Neuronal stem cell (in vitro differentiated cells): ENCODE results near the gene SLC25A22. TPM values are rescaled to one million over a fixed set of nuclear protein-coding genes. Genes with fewer than 3 reads are reported as not detected.

Source experiments
- DNase-seq: peaks from one replicate; pipeline ENCODE4 v3.0.0-alpha.2; 2013; ENCODE audit warnings: low spot score
- H2AFZ ChIP-seq: one replicate; pipeline ENCODE4 v1.6.1; 2013; ENCODE audit warnings: mild to moderate bottlenecking, low read length, inconsistent platforms
- H2AK5ac ChIP-seq: 2 replicates; pipeline ENCODE4 v1.6.1; 2013; ENCODE audit warnings: low read depth, mild to moderate bottlenecking, inconsistent platforms, low read length, moderate library complexity, mixed read lengths
- H2BK120ac ChIP-seq: 2 replicates; pipeline ENCODE4 v1.6.1; 2013; ENCODE audit warnings: low read depth, mild to moderate bottlenecking, inconsistent platforms, low read length, moderate library complexity, mixed read lengths
- H2BK12ac ChIP-seq: one replicate; pipeline ENCODE4 v1.6.1; 2013; ENCODE audit warnings: low read length, inconsistent platforms
- H2BK15ac ChIP-seq: 2 replicates; pipeline ENCODE4 v1.6.1; 2013; ENCODE audit warnings: mild to moderate bottlenecking, low read length, inconsistent platforms, mixed read lengths
- H2BK5ac ChIP-seq: one replicate; pipeline ENCODE4 v1.6.1; 2013; ENCODE audit warnings: inconsistent platforms, mild to moderate bottlenecking, low read length, moderate library complexity
- H3K14ac ChIP-seq: one replicate; pipeline ENCODE4 v1.6.1; 2013; ENCODE audit warnings: low read length, inconsistent platforms
- H3K18ac ChIP-seq: 2 replicates; pipeline ENCODE4 v1.6.1; 2013; ENCODE audit warnings: low read length, inconsistent platforms
- H3K23ac ChIP-seq: 2 replicates; pipeline ENCODE4 v1.6.1; 2013; ENCODE audit warnings: low read depth, mild to moderate bottlenecking, mixed read lengths, low read length, inconsistent platforms; ENCODE audit not compliant: poor library complexity
- H3K27ac ChIP-seq: replicated peaks from 3 replicates; pipeline ENCODE4 v1.5.1; 2013; ENCODE audit warnings: low read length, inconsistent platforms
- H3K27me3 ChIP-seq, 3 experiments: 2 replicates each; pipeline ENCODE4 v1.6.1; 2013; ENCODE audit warnings: low read length in 3 of 3, mild to moderate bottlenecking in 2 of 3, inconsistent platforms in 1 of 3, low read depth in 1 of 3, mixed read lengths in 1 of 3, moderate library complexity in 1 of 3; ENCODE audit not compliant: control insufficient read depth in 3 of 3, insufficient read depth in 3 of 3
- H3K36me3 ChIP-seq, 2 donors: replicated peaks in 1 of 2; 2 replicates each; pipeline ENCODE4 v1.6.1; 2013; ENCODE audit warnings: low read length in 2 of 2; ENCODE audit not compliant: control insufficient read depth in 2 of 2, insufficient read depth in 2 of 2
- H3K4ac ChIP-seq: 2 replicates; pipeline ENCODE4 v1.6.1; 2013; ENCODE audit warnings: inconsistent platforms, mild to moderate bottlenecking, low read length, moderate library complexity
- H3K4me1 ChIP-seq, 2 donors: 1 replicate in 1 of 2; 2 replicates in 1 of 2; pipeline ENCODE4 v1.6.1; 2013; ENCODE audit warnings: low read length in 2 of 2, low read depth in 1 of 2; ENCODE audit not compliant: control insufficient read depth in 2 of 2, insufficient read depth in 1 of 2
- H3K4me2 ChIP-seq: one replicate; pipeline ENCODE4 v1.6.1; 2013; ENCODE audit warnings: mild to moderate bottlenecking, low read length, inconsistent platforms; ENCODE audit not compliant: insufficient read depth, poor library complexity, severe bottlenecking
- H3K4me3 ChIP-seq, 2 donors: 2 replicates each; pipeline ENCODE4 v1.5.1; 2013; ENCODE audit warnings: low read length in 2 of 2, mild to moderate bottlenecking in 2 of 2, inconsistent platforms in 1 of 2, moderate library complexity in 1 of 2
- H3K79me1 ChIP-seq: one replicate; pipeline ENCODE4 v1.6.1; 2013; ENCODE audit warnings: low read depth, mild to moderate bottlenecking, inconsistent platforms, low read length, moderate library complexity
- H3K9ac ChIP-seq: one replicate; pipeline ENCODE4 v1.6.1; 2013; ENCODE audit warnings: mild to moderate bottlenecking, low read depth, low read length, inconsistent platforms; ENCODE audit not compliant: poor library complexity
- H3K9me3 ChIP-seq, 2 donors: replicated peaks in 1 of 2; 2 replicates each; pipeline versions ENCODE3 to v1.6.1; 2013; ENCODE audit warnings: low read length in 2 of 2, mild to moderate bottlenecking in 2 of 2, inconsistent platforms in 1 of 2, low read depth in 1 of 2, mixed read lengths in 1 of 2, moderate library complexity in 1 of 2; ENCODE audit not compliant: control insufficient read depth in 2 of 2, insufficient read depth in 1 of 2
- H4K8ac ChIP-seq: one replicate; pipeline ENCODE4 v1.6.1; 2013; ENCODE audit warnings: low read depth, mild to moderate bottlenecking, inconsistent platforms, low read length, moderate library complexity
- H4K91ac ChIP-seq: one replicate; pipeline ENCODE4 v1.6.1; 2013; ENCODE audit warnings: low read length, low read depth, mild to moderate bottlenecking, inconsistent platforms; ENCODE audit not compliant: poor library complexity
- WGBS, 2 donors: extraction: QIAGEN DNeasy Blood & Tissue Kit; methylation state at CpG; one replicate each; pipeline ENCODE4 v1.1.7; 2013; ENCODE audit warnings: missing lambda C conversion rate in 2 of 2, mixed read lengths in 1 of 2; ENCODE audit not compliant: insufficient read length in 2 of 2, insufficient replicate concordance in 1 of 2; ENCODE audit errors: extremely low coverage in 2 of 2; 5-methylcytosine and 5-hydroxymethylcytosine counted together
- small RNA-seq: library from polyadenylated mRNA; stranded (forward); fragments of <200 nt; extraction: miRNeasy Mini kit (QIAGEN cat#:217004); gene quantifications from one replicate; pipeline ENCODE3, GENCODE V24; 2013; ENCODE audit not compliant: insufficient read depth

Gene SLC25A22

DNA sequence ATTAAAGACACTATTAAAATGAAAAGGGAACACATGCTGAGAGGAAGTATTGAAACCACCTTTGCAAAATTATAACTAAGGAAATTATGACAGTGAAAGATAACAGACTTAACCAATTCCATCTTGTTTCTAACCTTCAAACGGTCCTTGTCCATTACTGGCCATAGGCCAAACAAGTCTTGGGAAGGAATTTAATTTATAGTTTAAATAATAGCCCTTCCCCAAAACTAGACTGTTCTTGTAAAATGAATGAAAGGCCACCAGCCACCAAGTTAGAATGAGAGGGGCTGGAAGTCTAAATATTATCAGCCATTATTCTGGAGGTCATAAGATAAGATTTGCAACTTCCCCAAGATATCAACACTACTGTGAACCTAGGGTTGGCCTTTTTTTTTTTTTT lies 52.7 kb downstream of the SLC25A22 start:
- H3K23ac ChIP-seq, result no peak overlapping the region
- no peak overlapping the region for H3K27ac ChIP-seq
- no peak overlapping the region for H3K4me3 ChIP-seq
- no peak for DNase-seq
- no peak overlapping the region for H4K91ac ChIP-seq
- H2BK12ac ChIP-seq, result no peak overlapping the region
- H2AK5ac ChIP-seq, result no peak overlapping the region
- no peak overlapping the region for H4K8ac ChIP-seq
- H3K18ac ChIP-seq, result no peak overlapping the region
- H3K9ac ChIP-seq, result no peak overlapping the region
- no peak overlapping the region for H2BK120ac ChIP-seq
- H3K14ac ChIP-seq, result no peak overlapping the region
- no peak overlapping the region for H2BK5ac ChIP-seq
- H3K4me2 ChIP-seq, result no peak overlapping the region
- no peaks in the 10 kb centered on the region for H3K36me3 ChIP-seq
- peaks cover 10 to 13% of the 10 kb centered on the region in 2 donors for H3K4me1 ChIP-seq
- peaks cover 0 to 2% (median 0%) of the 10 kb centered on the region in 3 experiments for H3K27me3 ChIP-seq
- H2AFZ ChIP-seq, result no peak overlapping the region
- H2BK15ac ChIP-seq, result no peak overlapping the region
- no peak overlapping the region for H3K4ac ChIP-seq
- no CpG with 5 or more reads among the region's 1 CpG for WGBS, 2 donors
- no peaks in the 10 kb centered on the region for H3K9me3 ChIP-seq
- peaks cover 9% of the 10 kb centered on the region for H3K79me1 ChIP-seq

- Histone ChIP-seq H3K14ac (no peak overlapping the region), H2AK5ac (peak overlapping the region; percentile 36), H3K9ac (no peak overlapping the region), H3K36me3 (no peaks in the 10 kb centered on the region), H2AFZ (no peak overlapping the region), H2BK5ac (no peak overlapping the region), H2BK120ac (no peak overlapping the region), H2BK15ac (no peak overlapping the region), H3K4me1 (peaks cover 4 to 5% of the 10 kb centered on the region in 2 donors), H3K27ac (no peak overlapping the region), H3K4ac (no peak overlapping the region), H3K23ac (no peak overlapping the region), H2BK12ac (no peak overlapping the region), H3K4me2 (no peak overlapping the region), H3K18ac (no peak overlapping the region), H4K91ac (no peak overlapping the region), H3K9me3 (no peaks in the 10 kb centered on the region), H3K4me3 (no peak overlapping the region), H4K8ac (peak overlapping the region; percentile 19), H3K79me1 (peaks cover 2% of the 10 kb centered on the region), H3K27me3 (no peaks in the 10 kb centered on the region)
- WGBS, 2 donors, result no CpG with 5 or more reads among the region's 4 CpGs
- DNase-seq, result no peak
Observed at GRCh38 chr11:742571-743201, 55.4 kb downstream of the SLC25A22 start.

GRCh38 chr11:742156-742546 lies 55.9 kb downstream of the SLC25A22 start:
- WGBS, 2 donors, result no CpG with 5 or more reads among the region's 3 CpGs
- H3K23ac ChIP-seq, result no peak overlapping the region
- H2BK120ac ChIP-seq, result no peak overlapping the region
- no peak overlapping the region for H3K27ac ChIP-seq
- no peaks in the 10 kb centered on the region for H3K36me3 ChIP-seq
- H4K91ac ChIP-seq, result no peak overlapping the region
- no peak overlapping the region for H3K4ac ChIP-seq
- H3K4me2 ChIP-seq, result no peak overlapping the region
- H2BK5ac ChIP-seq, result no peak overlapping the region
- no peaks in the 10 kb centered on the region for H3K79me1 ChIP-seq
- no peak overlapping the region for H4K8ac ChIP-seq
- H2AK5ac ChIP-seq, result no peak overlapping the region
- peaks cover 8 to 11% of the 10 kb centered on the region in 2 donors for H3K4me1 ChIP-seq
- H2AFZ ChIP-seq, result no peak overlapping the region
- H3K14ac ChIP-seq, result no peak overlapping the region
- H3K18ac ChIP-seq, result no peak overlapping the region
- H3K27me3 ChIP-seq, result no peaks in the 10 kb centered on the region
- H2BK12ac ChIP-seq, result no peak overlapping the region
- H3K9me3 ChIP-seq, result no peaks in the 10 kb centered on the region
- no peak overlapping the region for H3K4me3 ChIP-seq
- H2BK15ac ChIP-seq, result no peak overlapping the region
- H3K9ac ChIP-seq, result no peak overlapping the region
- no peak for DNase-seq

Small RNA genes within 50 kb of the gene (small RNA-seq; reads per million reads assigned to genes)
- gene SNORA52, result not detected
